Heart left ventricle (tissue), 16 donors: Measurements from ENCODE around the gene BOC. TPM values are rescaled to one million over a fixed set of nuclear protein-coding genes. Genes with fewer than 3 reads are reported as not detected.

Experiments used
- ATAC-seq, 4 donors: fragments of 200-7000 bp; cut with Tn5 transposase; one replicate each; pipeline ENCODE4 v1.9.1; 2020 to 2022; ENCODE audit warnings: moderate library complexity in 4 of 4, mild to moderate bottlenecking in 3 of 4, moderate number of reproducible peaks in 1 of 4
- DNase-seq, 5 donors: peaks; one replicate each; pipeline ENCODE4 v3.0.0-alpha.2; 2020
- H3K27ac ChIP-seq, 12 donors: fragments of 200-600 bp; sonication (generic) in 4 of 12; one replicate each; pipeline versions ENCODE4 v1.5.0 to v1.8.0; 2016 to 2022; ENCODE audit warnings: mild to moderate bottlenecking in 2 of 12
- H3K27me3 ChIP-seq, 9 donors: fragments of 200-600 bp; sonication (generic) in 2 of 9; one replicate each; pipeline versions ENCODE4 v1.5.1 to v1.8.0; 2016 to 2022; ENCODE audit warnings: mild to moderate bottlenecking in 3 of 9
- H3K36me3 ChIP-seq, 9 donors: fragments of 200-600 bp; sonication (generic) in 2 of 9; one replicate each; pipeline versions ENCODE4 v1.5.0 to v1.8.0; 2018 to 2022; ENCODE audit warnings: mild to moderate bottlenecking in 2 of 9
- H3K4me1 ChIP-seq, 12 donors: fragments of 200-600 bp; sonication (generic) in 4 of 12; one replicate each; pipeline versions ENCODE4 v1.5.0 to v1.8.0; 2016 to 2022; ENCODE audit warnings: mild to moderate bottlenecking in 3 of 12
- H3K4me3 ChIP-seq, 12 donors: fragments of 200-600 bp; sonication (generic) in 4 of 12; one replicate each; pipeline versions ENCODE4 v1.5.0 to v1.8.0; 2017 to 2022; ENCODE audit warnings: mild to moderate bottlenecking in 9 of 12, moderate library complexity in 4 of 12
- H3K9me3 ChIP-seq, 12 donors: fragments of 200-600 bp; sonication (generic) in 4 of 12; one replicate each; pipeline versions ENCODE4 v1.5.0 to v1.8.0; 2016 to 2022; ENCODE audit warnings: mild to moderate bottlenecking in 1 of 12
- POLR2A ChIP-seq, 2 donors: fragments of 450-650 bp; IDR thresholded peaks; one replicate each; pipeline ENCODE4 v1.6.1; 2017; ENCODE audit warnings: antibody characterized with exemption in 2 of 2, mild to moderate bottlenecking in 2 of 2, moderate library complexity in 2 of 2
- WGBS, 4 donors: extraction: QIAGEN DNeasy Blood & Tissue Kit in 2 of 4; methylation state at CpG; one replicate each; pipeline versions ENCODE4 v1.1.5 to v1.1.7; 2013 to 2018; 5-methylcytosine and 5-hydroxymethylcytosine counted together
- intact Hi-C, 10 donors: fragments of 100-400 bp; cut with DNase I; formaldehyde crosslinking; loops; one replicate each; pipeline versions ENCODE4 v1.11.1 to v1.14.2; 2022
- polyA plus RNA-seq, 2 donors: library from polyadenylated mRNA; stranded (reverse); fragments of 200-250 nt; gene quantifications; one replicate each; pipeline ENCODE4 v1.2.3, GENCODE V29; 2013
- total RNA-seq, 9 donors: library from RNA; depleted of rRNA in 2 of 9; stranded (reverse); fragments of >200 nt in 2 of 9; fragmentation: NEBNext Ultra II Directional in 3 of 9; extraction: Animal tissue kit (Norgen Biotek cat#: 25700) in 3 of 9; gene quantifications; one replicate each; pipeline versions ENCODE4 v1.1.0 to v1.2.4, GENCODE V29; 2016 to 2023
- TF ChIP-seq, protein P1 (sequence below), 12 donors: fragments of 200-600 bp; sonication (generic) in 4 of 12; IDR thresholded peaks; one replicate each; pipeline versions ENCODE4 v1.5.0 to v1.8.0; 2018 to 2022; ENCODE audit warnings: antibody characterized with exemption in 12 of 12, mild to moderate bottlenecking in 5 of 12
- donor health status: ischemic (EF 13 %, LVEDD 7.1; RV severe dilation, severe dysfunction).
- donor health status: healthy with polysubstance abuse.
- donor health status: DM: no; HTN: yes; CAD: no.
- donor health status: DM: no; HTN: no; CAD: no.
- donor health status: ischemic (EF 25% LVEDD 6.9; RV normal size, moderate dysfunction).
- donor health status: ischemic (EF 25% LVEDD 5.7; RV mildly dilated, moderate dysfunction).
- donor health status: healthy.
- donor health status: DM: yes; HTN: yes; CAD: no.
- donor health status: ischemic (EF 35%, LVEDD 5.7; RV mildly dilated, moderate dysfunction).
- donor health status: nonischemic (EF 11% LVEDD 7.7; RV severe dilation, severe dysfunction).
- donor health status: DM: yes; HTN: yes; CAD: no.
- donor health status: PGD.
- donor health status: ischemic (EF 29% LVEDD 5.4; RV normal size, mild dysfunction).
- donor health status: nonischemic (EF 23%, LVEDD 6.1; RV moderate dilation, normal function).

BOC gene
- total and polyA plus RNA-seq, 11 donors = 1.9 to 12.2 (median 4.4) TPM

DNA sequence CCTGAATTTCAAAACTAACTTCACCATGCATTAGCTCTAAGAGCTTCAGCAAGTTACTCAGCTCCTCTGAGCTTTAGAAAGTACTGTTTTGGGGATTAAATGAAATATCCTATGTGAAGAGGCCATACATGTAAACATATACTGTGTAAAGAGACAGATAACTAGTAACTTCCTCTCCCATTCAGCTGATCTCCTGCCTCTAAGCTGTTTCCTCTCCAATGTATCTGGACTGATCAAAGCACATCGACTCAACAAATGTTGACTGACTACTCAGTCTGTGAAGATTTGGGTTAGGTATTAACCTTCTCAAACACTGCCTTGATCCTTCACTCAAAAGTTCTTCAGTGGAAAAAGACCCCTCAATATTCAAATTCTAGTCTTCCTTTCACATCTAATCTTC is 82.0 kb downstream of the BOC start:
- Histone ChIP-seq H3K36me3 (no peaks in the 10 kb centered on the region), H3K27ac (no peak overlapping the region), H3K4me1 (no peaks in the 10 kb centered on the region), H3K4me3 (no peak overlapping the region), H3K27me3 (no peaks in the 10 kb centered on the region), H3K9me3 (no peaks in the 10 kb centered on the region)
- intact Hi-C loops = no loop called here
- DNase-seq (no peak), ATAC-seq (no peak)
- TF ChIP-seq, protein P1, sequence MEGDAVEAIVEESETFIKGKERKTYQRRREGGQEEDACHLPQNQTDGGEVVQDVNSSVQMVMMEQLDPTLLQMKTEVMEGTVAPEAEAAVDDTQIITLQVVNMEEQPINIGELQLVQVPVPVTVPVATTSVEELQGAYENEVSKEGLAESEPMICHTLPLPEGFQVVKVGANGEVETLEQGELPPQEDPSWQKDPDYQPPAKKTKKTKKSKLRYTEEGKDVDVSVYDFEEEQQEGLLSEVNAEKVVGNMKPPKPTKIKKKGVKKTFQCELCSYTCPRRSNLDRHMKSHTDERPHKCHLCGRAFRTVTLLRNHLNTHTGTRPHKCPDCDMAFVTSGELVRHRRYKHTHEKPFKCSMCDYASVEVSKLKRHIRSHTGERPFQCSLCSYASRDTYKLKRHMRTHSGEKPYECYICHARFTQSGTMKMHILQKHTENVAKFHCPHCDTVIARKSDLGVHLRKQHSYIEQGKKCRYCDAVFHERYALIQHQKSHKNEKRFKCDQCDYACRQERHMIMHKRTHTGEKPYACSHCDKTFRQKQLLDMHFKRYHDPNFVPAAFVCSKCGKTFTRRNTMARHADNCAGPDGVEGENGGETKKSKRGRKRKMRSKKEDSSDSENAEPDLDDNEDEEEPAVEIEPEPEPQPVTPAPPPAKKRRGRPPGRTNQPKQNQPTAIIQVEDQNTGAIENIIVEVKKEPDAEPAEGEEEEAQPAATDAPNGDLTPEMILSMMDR (IDR thresholded peaks at IDR 0.05) = no peak
- TF ChIP-seq POLR2A (IDR thresholded peaks at IDR 0.05) = no peak
- 65 to 83% (median 68%) methylated on average over 1 of the region's 1 CpG for WGBS, 4 donors

DNA sequence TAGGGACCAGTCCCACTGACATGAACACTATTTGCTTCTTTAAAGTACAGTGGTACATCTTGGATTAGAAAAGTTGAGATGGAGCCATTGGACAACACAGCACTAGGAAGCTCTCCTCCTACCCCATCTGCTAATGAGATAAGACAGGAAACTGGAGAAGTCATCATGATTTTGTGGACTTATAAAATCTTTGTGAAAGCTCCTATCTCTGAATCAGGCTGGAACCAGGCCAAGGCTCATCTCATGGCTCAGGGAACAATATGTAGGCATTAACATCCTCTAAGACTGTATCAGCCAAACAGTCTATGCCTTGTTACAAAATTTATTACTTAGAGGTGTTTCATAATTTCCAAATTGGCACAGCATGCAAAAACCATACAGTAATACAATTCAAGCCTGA is 84.1 kb downstream of the BOC start:
- no peak overlapping the region for H3K27ac ChIP-seq
- intact Hi-C loops = no loop called here
- ATAC-seq (no peak), DNase-seq (no peak)
- H3K36me3 ChIP-seq = no peaks in the 10 kb centered on the region
- H3K27me3 ChIP-seq = no peaks in the 10 kb centered on the region
- no peaks in the 10 kb centered on the region for H3K9me3 ChIP-seq
- H3K4me1 ChIP-seq = no peaks in the 10 kb centered on the region
- no peak for TF ChIP-seq POLR2A (IDR thresholded peaks at IDR 0.05)
- TF ChIP-seq, protein P1 (IDR thresholded peaks at IDR 0.05) = no peak
- H3K4me3 ChIP-seq = no peak overlapping the region

DNA sequence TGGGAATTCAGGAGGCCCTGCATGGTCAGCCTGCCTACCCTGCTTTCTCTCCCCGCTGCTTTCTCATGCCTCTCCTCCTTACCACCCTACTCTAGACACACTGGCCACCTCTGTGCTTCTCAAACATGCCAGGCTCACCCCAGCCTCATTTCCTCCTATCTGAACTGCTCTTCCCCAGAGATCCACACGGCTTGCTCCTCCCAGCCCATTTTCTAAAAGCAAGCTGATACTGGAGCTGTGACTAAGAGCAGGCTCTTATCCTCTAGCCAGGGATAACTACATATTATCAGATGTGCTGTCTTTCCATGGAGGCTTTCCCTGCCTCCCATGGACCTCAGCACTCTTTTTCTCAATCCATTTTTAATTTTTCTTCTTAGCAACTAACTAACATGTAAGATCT is 85.9 kb downstream of the BOC start:
- WGBS, 4 donors = 52 to 73% (median 65%) methylated on average over 2 of the region's 2 CpGs
- intact Hi-C loops = no loop called here
- H3K4me1 ChIP-seq = no peaks in the 10 kb centered on the region
- H3K27ac ChIP-seq = no peak overlapping the region
- no peak overlapping the region for H3K4me3 ChIP-seq
- TF ChIP-seq, protein P1 (IDR thresholded peaks at IDR 0.05) = no peak
- TF ChIP-seq POLR2A (IDR thresholded peaks at IDR 0.05) = no peak
- no peaks in the 10 kb centered on the region for H3K27me3 ChIP-seq
- no peaks in the 10 kb centered on the region for H3K9me3 ChIP-seq
- ATAC-seq (no peak), DNase-seq (no peak)
- H3K36me3 ChIP-seq = no peaks in the 10 kb centered on the region

DNA sequence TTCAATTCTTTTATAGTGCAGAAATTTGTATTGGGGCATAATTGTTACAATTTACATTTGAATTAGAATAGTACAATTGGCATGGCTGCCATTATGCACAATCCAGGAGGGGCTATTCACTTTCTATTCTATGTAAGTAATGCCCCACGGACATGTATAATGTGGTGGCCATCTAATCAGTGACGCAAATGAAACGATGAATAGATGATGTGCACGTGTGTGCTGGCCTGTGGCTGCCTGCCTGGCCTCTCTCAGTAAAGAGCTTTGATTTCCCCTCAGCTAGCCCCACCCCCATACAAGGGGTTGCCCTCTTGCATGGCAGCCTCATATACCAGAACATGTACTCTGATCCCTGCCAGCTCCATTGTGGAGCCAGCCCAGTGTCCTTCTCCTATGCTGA is 86.5 kb downstream of the BOC start:
- WGBS, 4 donors = 86 to 100% (median 90%) methylated on average over 2 to 4 of the region's 4 CpGs
- ATAC-seq (no peak), DNase-seq (no peak)
- Histone ChIP-seq H3K9me3 (no peaks in the 10 kb centered on the region), H3K27ac (no peak overlapping the region), H3K36me3 (no peaks in the 10 kb centered on the region), H3K4me1 (no peaks in the 10 kb centered on the region), H3K27me3 (no peaks in the 10 kb centered on the region), H3K4me3 (no peak overlapping the region)
- intact Hi-C loops = no loop called here
- TF ChIP-seq, protein P1 (IDR thresholded peaks at IDR 0.05) = no peak
- TF ChIP-seq POLR2A (IDR thresholded peaks at IDR 0.05) = no peak
